GM13977 (cell line): ENCODE measurements around the gene RNF225.
"Not testable (repeated sequence)": the region's sequence is repeated elsewhere in the genome, so short reads cannot be mapped to it uniquely, and the experiment has no call there.

Experiments
- DNase-seq: peaks from one replicate; pipeline ENCODE4 v3.0.0; 2012; ENCODE audit warnings: low spot score
- CTCF ChIP-seq: IDR thresholded peaks from 2 replicates; pipeline ENCODE4 v1.5.1; 2012; ENCODE audit warnings: mild to moderate bottlenecking, control low read depth; ENCODE audit not compliant: insufficient read depth; ENCODE audit errors: extremely low read depth, missing control alignments
- in situ Hi-C: fragments of 300-500 bp; cut with MboI; formaldehyde crosslinking; loops from one replicate; pipeline ENCODE4 v1.12.0; 2022; ENCODE audit warnings: low sequenced_read_pairs, low pct_unique_long_range_greater_than_20kb, mixed read lengths, inconsistent platforms; ENCODE audit not compliant: unreplicated experiment

RNF225 gene

GRCh38 chr19:58434217-58434616 lies 38.8 kb downstream of the RNF225 start:
- no peak for DNase-seq
- TF ChIP-seq CTCF: no peak
- in situ Hi-C loops: no loop called here

- peak; percentile 97 for DNase-seq
- no peak for TF ChIP-seq CTCF
- in situ Hi-C loops: no loop called here
These were observed 44.4 kb downstream of the RNF225 start, which contains the start of gene ZNF132 for GRCh38 chr19:58439576-58440554. Gene ZNF132, minus strand, starts transcription at chr19:58440153. Its CDS starts 332 bp downstream, at chr19:58439821.

GRCh38 chr19:58440556-58440955 lies 45.1 kb downstream of the RNF225 start:
- in situ Hi-C loops: no loop called here
- DNase-seq: no peak
- no peak for TF ChIP-seq CTCF

GRCh38 chr19:58442986-58443385 lies 47.5 kb downstream of the RNF225 start:
- DNase-seq, in situ Hi-C loops: not testable (repeated sequence)
